Astrocyte (in vitro differentiated cells and primary cell): Measurements from ENCODE around the gene VSX1.

Experiments
- EZH2 ChIP-seq: IDR thresholded peaks from 2 replicates; pipeline ENCODE4 v1.6.1; 2012; ENCODE audit warnings: mild to moderate bottlenecking, low read length, inconsistent platforms; ENCODE audit not compliant: insufficient read depth
- TF ChIP-seq, protein P1 (sequence below): IDR thresholded peaks from 2 replicates; pipeline ENCODE4 v1.5.1; 2011; ENCODE audit warnings: low read depth, mild to moderate bottlenecking, inconsistent platforms, low read length, moderate library complexity; ENCODE audit not compliant: insufficient read depth

GRCh38 chr20:25088267-25088666 lies 6.3 kb upstream of the VSX1 start:
- TF ChIP-seq, protein P1, sequence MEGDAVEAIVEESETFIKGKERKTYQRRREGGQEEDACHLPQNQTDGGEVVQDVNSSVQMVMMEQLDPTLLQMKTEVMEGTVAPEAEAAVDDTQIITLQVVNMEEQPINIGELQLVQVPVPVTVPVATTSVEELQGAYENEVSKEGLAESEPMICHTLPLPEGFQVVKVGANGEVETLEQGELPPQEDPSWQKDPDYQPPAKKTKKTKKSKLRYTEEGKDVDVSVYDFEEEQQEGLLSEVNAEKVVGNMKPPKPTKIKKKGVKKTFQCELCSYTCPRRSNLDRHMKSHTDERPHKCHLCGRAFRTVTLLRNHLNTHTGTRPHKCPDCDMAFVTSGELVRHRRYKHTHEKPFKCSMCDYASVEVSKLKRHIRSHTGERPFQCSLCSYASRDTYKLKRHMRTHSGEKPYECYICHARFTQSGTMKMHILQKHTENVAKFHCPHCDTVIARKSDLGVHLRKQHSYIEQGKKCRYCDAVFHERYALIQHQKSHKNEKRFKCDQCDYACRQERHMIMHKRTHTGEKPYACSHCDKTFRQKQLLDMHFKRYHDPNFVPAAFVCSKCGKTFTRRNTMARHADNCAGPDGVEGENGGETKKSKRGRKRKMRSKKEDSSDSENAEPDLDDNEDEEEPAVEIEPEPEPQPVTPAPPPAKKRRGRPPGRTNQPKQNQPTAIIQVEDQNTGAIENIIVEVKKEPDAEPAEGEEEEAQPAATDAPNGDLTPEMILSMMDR = no peak
- TF ChIP-seq EZH2 = no peak
